HepG2 (cell line): ENCODE data around the gene AHCYL2. TPM values are rescaled to one million over a fixed set of nuclear protein-coding genes. Genes with fewer than 3 reads are reported as not detected.

Source experiments
- polyA plus RNA-seq, 8 experiments: library from polyadenylated mRNA; depleted of rRNA in 3 of 8; stranded (reverse) in 7 of 8; unstranded in 1 of 8; fragments of >200 nt; fragmentation: Illumina TruSeq in 4 of 8; extraction: Trizol in 4 of 8; gene quantifications; 2 replicates each; pipeline versions ENCODE4 v1.2.1 to v1.2.3, GENCODE V29; 2011 to 2016; ENCODE audit warnings: low read depth in 4 of 8, missing spikeins in 1 of 8, mixed read lengths in 1 of 8; ENCODE audit not compliant: insufficient read depth in 1 of 8
- small RNA-seq, 3 experiments: library from RNA; depleted of rRNA; stranded (forward); fragments of <200 nt; gene quantifications; one replicate each; pipeline ENCODE3, GENCODE V24; 2012; ENCODE audit warnings: low read depth in 2 of 3, low replicate concordance in 1 of 3; ENCODE audit not compliant: insufficient read length in 3 of 3, insufficient read depth in 2 of 3
- total RNA-seq, 5 experiments: library from RNA; depleted of rRNA; stranded (reverse); fragments of >200 nt; fragmentation: Illumina TruSeq; extraction: Trizol; gene quantifications; 2 replicates each; pipeline ENCODE4 v1.2.3, GENCODE V29; 2016; ENCODE audit warnings: low read depth in 1 of 5

The AHCYL2 gene
- total and polyA plus RNA-seq, 2 of the 13 experiments (the other 11 are each of a cell fraction or from before 2014, with no cell fraction given) = 9.5 to 14.7 TPM

Small RNAs within 50 kb of the gene (small RNA-seq; reads per million reads assigned to genes)
- gene AC009244.1 (0 reads per million in 3 experiments), gene SNRPGP3 (0 reads per million in 3 experiments)

Other genes starting within 250 kb of the AHCYL2 start
- 44.6 and 61.5 TPM in 2 replicates for gene TNPO3, start 169.9 kb upstream of the AHCYL2 start, total RNA-seq (2016; rRNA removed; fragmentation: Illumina TruSeq; extraction: Trizol)
- gene TNPO3, start 169.9 kb upstream of the AHCYL2 start, polyA plus RNA-seq (2011; rRNA removed) = 22.1 and 23.8 TPM in 2 replicates
- gene TSPAN33, start 80.3 kb upstream of the AHCYL2 start, total RNA-seq (2016; rRNA removed; fragmentation: Illumina TruSeq; extraction: Trizol) = 12.9 and 15.3 TPM in 2 replicates
- gene TSPAN33, start 80.3 kb upstream of the AHCYL2 start, polyA plus RNA-seq (2011; rRNA removed) = 16.5 and 18.2 TPM in 2 replicates
- gene SMO, start 36.4 kb upstream of the AHCYL2 start, total RNA-seq (2016; rRNA removed; fragmentation: Illumina TruSeq; extraction: Trizol) = 22.1 and 32.3 TPM in 2 replicates
- 23.8 and 30.7 TPM in 2 replicates for gene SMO, start 36.4 kb upstream of the AHCYL2 start, polyA plus RNA-seq (2011; rRNA removed)
- 3.8 and 8.2 TPM in 2 replicates for gene STRIP2, start 209.4 kb downstream of the AHCYL2 start, total RNA-seq (2016; rRNA removed; fragmentation: Illumina TruSeq; extraction: Trizol)
- 3.6 and 3.9 TPM in 2 replicates for gene STRIP2, start 209.4 kb downstream of the AHCYL2 start, polyA plus RNA-seq (2011; rRNA removed)